NB4 (cell line): ENCODE results near the gene TTC34.

Source experiments
- CTCF ChIP-seq: IDR thresholded peaks from one replicate; pipeline ENCODE4 v1.5.1; 2012; ENCODE audit warnings: low read depth, low read length
- POLR2A ChIP-seq: IDR thresholded peaks from 2 replicates; pipeline ENCODE4 v1.6.1; 2011; ENCODE audit warnings: mild to moderate bottlenecking; ENCODE audit not compliant: insufficient read length; ENCODE audit errors: extremely low read depth

- TF ChIP-seq CTCF: no peak
- TF ChIP-seq POLR2A: no peak
Observed at GRCh38 chr1:2826736-2827292, 25.3 kb upstream of the TTC34 start.
